ENCODE results near the gene KIF16B. TPM values are rescaled to one million over a fixed set of nuclear protein-coding genes. Genes with fewer than 3 reads are reported as not detected.

The KIF16B gene
- total and polyA plus RNA-seq, 4 donors: 5.1 to 19.7 (median 8.4) TPM

- H3K4me1 ChIP-seq (ENCODE audit: control insufficient read depth in 4 of 4, insufficient read depth in 4 of 4, low read length in 3 of 4): no peaks in the 10 kb centered on the region
- no peak overlapping the region for H3K4me3 ChIP-seq (ENCODE audit: low read depth in 1 of 3, low read length in 3 of 3)
- H3K9me3 ChIP-seq (ENCODE audit: control insufficient read depth in 4 of 4, low read length in 3 of 4): no peaks in the 10 kb centered on the region
- no peaks in the 10 kb centered on the region for H3K36me3 ChIP-seq (ENCODE audit: control insufficient read depth in 4 of 4, insufficient read depth in 3 of 4, low read depth in 1 of 4, low read length in 3 of 4)
- H3K27me3 ChIP-seq (ENCODE audit: control insufficient read depth in 4 of 4, insufficient read depth in 4 of 4, low read length in 3 of 4): no peaks in the 10 kb centered on the region
- H3K27ac ChIP-seq (ENCODE audit: low read depth in 1 of 2, low read length in 2 of 2): no peak overlapping the region
- no peak overlapping the region for H3K9ac ChIP-seq (ENCODE audit: low read depth in 1 of 2, low read length in 2 of 2)
- TF ChIP-seq TAF1 (conservative IDR thresholded peaks at IDR 0.05) (no peak), SP1 (IDR thresholded peaks at IDR 0.05) (no peak), NR2F2 (IDR thresholded peaks at IDR 0.05) (no peak), RAD21 (IDR thresholded peaks at IDR 0.05) (no peak), JUND (IDR thresholded peaks at IDR 0.05) (no peak), EGR1 (IDR thresholded peaks at IDR 0.05; ENCODE audit: low read depth in 2 of 2) (no peak)
- TF ChIP-seq, protein P1, sequence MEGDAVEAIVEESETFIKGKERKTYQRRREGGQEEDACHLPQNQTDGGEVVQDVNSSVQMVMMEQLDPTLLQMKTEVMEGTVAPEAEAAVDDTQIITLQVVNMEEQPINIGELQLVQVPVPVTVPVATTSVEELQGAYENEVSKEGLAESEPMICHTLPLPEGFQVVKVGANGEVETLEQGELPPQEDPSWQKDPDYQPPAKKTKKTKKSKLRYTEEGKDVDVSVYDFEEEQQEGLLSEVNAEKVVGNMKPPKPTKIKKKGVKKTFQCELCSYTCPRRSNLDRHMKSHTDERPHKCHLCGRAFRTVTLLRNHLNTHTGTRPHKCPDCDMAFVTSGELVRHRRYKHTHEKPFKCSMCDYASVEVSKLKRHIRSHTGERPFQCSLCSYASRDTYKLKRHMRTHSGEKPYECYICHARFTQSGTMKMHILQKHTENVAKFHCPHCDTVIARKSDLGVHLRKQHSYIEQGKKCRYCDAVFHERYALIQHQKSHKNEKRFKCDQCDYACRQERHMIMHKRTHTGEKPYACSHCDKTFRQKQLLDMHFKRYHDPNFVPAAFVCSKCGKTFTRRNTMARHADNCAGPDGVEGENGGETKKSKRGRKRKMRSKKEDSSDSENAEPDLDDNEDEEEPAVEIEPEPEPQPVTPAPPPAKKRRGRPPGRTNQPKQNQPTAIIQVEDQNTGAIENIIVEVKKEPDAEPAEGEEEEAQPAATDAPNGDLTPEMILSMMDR (IDR thresholded peaks at IDR 0.05; ENCODE audit: low read depth, low read length, missing input control): no peak
- TF ChIP-seq, protein P2, sequence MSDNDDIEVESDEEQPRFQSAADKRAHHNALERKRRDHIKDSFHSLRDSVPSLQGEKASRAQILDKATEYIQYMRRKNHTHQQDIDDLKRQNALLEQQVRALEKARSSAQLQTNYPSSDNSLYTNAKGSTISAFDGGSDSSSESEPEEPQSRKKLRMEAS (IDR thresholded peaks at IDR 0.05): no peak
- WGBS: 75% methylated on average over 7 of the region's 7 CpGs
- DNase-seq (ENCODE audit: low spot score): no peak
Observed at GRCh38 chr20:16590041-16590633, 16.9 kb upstream of the KIF16B start.

DNA sequence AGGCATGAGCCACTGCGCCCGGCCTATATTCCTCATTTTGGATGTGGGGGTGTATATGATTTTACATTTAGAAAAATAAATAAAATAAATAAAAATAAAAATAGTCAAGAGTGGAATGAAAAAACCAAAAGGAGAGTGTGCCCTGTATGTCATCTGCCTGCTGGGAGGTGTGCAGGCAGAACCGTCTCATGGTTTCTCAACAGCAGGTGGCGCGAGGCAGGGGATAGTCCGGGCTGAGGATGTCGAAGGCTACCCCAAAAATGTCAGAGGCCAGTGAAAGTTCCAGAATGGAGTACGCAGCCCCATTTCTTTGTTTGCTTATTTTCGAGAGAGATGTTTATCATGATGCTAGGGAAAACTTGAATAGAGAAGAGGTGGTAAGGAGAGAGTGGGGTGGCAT, 16.4 kb upstream of the KIF16B start:
- Histone ChIP-seq H3K36me3 (ENCODE audit: control insufficient read depth in 4 of 4, insufficient read depth in 3 of 4, low read depth in 1 of 4, low read length in 3 of 4) (no peaks in the 10 kb centered on the region), H3K9me3 (ENCODE audit: control insufficient read depth in 4 of 4, low read length in 3 of 4) (no peaks in the 10 kb centered on the region), H3K27ac (ENCODE audit: low read depth in 1 of 2, low read length in 2 of 2) (no peak overlapping the region), H3K27me3 (ENCODE audit: control insufficient read depth in 4 of 4, insufficient read depth in 4 of 4, low read length in 3 of 4) (no peaks in the 10 kb centered on the region), H3K4me1 (ENCODE audit: control insufficient read depth in 4 of 4, insufficient read depth in 4 of 4, low read length in 3 of 4) (no peaks in the 10 kb centered on the region), H3K4me3 (ENCODE audit: low read depth in 1 of 3, low read length in 3 of 3) (no peak overlapping the region), H3K9ac (ENCODE audit: low read depth in 1 of 2, low read length in 2 of 2) (no peak overlapping the region)
- WGBS: 85% methylated on average over 9 of the region's 9 CpGs
- DNase-seq (ENCODE audit: low spot score): no peak
- TF ChIP-seq FOXA1 (IDR thresholded peaks at IDR 0.05) (no peak), SP1 (IDR thresholded peaks at IDR 0.05) (no peak), NR2F2 (IDR thresholded peaks at IDR 0.05) (no peak), GABPA (IDR thresholded peaks at IDR 0.05 in 1 of 2, conservative IDR thresholded peaks at IDR 0.05 in 1 of 2) (no peak), HNF4G (IDR thresholded peaks at IDR 0.05) (no peak), JUND (IDR thresholded peaks at IDR 0.05) (no peak), HNF4A (conservative IDR thresholded peaks at IDR 0.05) (no peak), RXRA (IDR thresholded peaks at IDR 0.05) (no peak), TAF1 (conservative IDR thresholded peaks at IDR 0.05) (no peak), RAD21 (IDR thresholded peaks at IDR 0.05) (no peak), EGR1 (IDR thresholded peaks at IDR 0.05; ENCODE audit: low read depth in 2 of 2) (no peak), YY1 (IDR thresholded peaks at IDR 0.05) (no peak), FOXA2 (IDR thresholded peaks at IDR 0.05) (no peak)
- TF ChIP-seq, protein P1 (IDR thresholded peaks at IDR 0.05; ENCODE audit: low read depth, low read length, missing input control): no peak
- TF ChIP-seq, protein P2 (IDR thresholded peaks at IDR 0.05): no peak
- TF ChIP-seq, protein P3, sequence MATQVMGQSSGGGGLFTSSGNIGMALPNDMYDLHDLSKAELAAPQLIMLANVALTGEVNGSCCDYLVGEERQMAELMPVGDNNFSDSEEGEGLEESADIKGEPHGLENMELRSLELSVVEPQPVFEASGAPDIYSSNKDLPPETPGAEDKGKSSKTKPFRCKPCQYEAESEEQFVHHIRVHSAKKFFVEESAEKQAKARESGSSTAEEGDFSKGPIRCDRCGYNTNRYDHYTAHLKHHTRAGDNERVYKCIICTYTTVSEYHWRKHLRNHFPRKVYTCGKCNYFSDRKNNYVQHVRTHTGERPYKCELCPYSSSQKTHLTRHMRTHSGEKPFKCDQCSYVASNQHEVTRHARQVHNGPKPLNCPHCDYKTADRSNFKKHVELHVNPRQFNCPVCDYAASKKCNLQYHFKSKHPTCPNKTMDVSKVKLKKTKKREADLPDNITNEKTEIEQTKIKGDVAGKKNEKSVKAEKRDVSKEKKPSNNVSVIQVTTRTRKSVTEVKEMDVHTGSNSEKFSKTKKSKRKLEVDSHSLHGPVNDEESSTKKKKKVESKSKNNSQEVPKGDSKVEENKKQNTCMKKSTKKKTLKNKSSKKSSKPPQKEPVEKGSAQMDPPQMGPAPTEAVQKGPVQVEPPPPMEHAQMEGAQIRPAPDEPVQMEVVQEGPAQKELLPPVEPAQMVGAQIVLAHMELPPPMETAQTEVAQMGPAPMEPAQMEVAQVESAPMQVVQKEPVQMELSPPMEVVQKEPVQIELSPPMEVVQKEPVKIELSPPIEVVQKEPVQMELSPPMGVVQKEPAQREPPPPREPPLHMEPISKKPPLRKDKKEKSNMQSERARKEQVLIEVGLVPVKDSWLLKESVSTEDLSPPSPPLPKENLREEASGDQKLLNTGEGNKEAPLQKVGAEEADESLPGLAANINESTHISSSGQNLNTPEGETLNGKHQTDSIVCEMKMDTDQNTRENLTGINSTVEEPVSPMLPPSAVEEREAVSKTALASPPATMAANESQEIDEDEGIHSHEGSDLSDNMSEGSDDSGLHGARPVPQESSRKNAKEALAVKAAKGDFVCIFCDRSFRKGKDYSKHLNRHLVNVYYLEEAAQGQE (IDR thresholded peaks at IDR 0.05): no peak

Data from liver (tissue), 9 donors.